HepG2 (cell line): Measurements from ENCODE around the gene PLSCR4. TPM values are rescaled to one million over a fixed set of nuclear protein-coding genes. Genes with fewer than 3 reads are reported as not detected.

Experiments
- AGO2 ChIP-seq: fragments of 200-400 bp; formaldehyde crosslinking; optimal IDR thresholded peaks from 2 replicates; pipeline ENCODE3; 2017; ENCODE audit warnings: mild to moderate bottlenecking, low read depth, low read length, moderate library complexity
- CTCF ChIP-seq: sonication (generic); formaldehyde crosslinking; IDR thresholded peaks from 2 replicates; pipeline ENCODE4 v1.5.0; 2020; ENCODE audit warnings: mild to moderate bottlenecking, missing genetic modification reagents, moderate library complexity
- ELF1 ChIP-seq: sonication (generic); formaldehyde crosslinking; IDR thresholded peaks from 2 replicates; pipeline ENCODE4 v1.4.0; 2020; ENCODE audit warnings: missing genetic modification reagents
- FOXC1 ChIP-seq: sonication (generic); formaldehyde crosslinking; IDR thresholded peaks from 2 replicates; pipeline ENCODE4 v1.8.0; 2022; ENCODE audit warnings: mild to moderate bottlenecking, missing genetic modification reagents, borderline replicate concordance
- HNRNPH1 ChIP-seq: fragments of 200-400 bp; formaldehyde crosslinking; optimal IDR thresholded peaks from 2 replicates; pipeline ENCODE3; 2017; ENCODE audit warnings: mild to moderate bottlenecking, low read depth, low read length
- KDM4B ChIP-seq: sonication (generic); formaldehyde crosslinking; IDR thresholded peaks from 2 replicates; pipeline ENCODE4 v1.4.0; 2020; ENCODE audit warnings: missing genetic modification reagents
- KDM5A ChIP-seq: fragments of 200-600 bp; sonication (generic); IDR thresholded peaks from 2 replicates; pipeline ENCODE4 v1.7.0; 2018; ENCODE audit warnings: antibody characterized with exemption, mild to moderate bottlenecking, low read length, borderline replicate concordance
- NFYB ChIP-seq: sonication (generic); formaldehyde crosslinking; IDR thresholded peaks from 2 replicates; pipeline ENCODE4 v1.4.0; 2020; ENCODE audit warnings: missing genetic modification reagents
- NRL ChIP-seq: sonication (generic); formaldehyde crosslinking; IDR thresholded peaks from 2 replicates; pipeline ENCODE4 v1.5.0; 2020; ENCODE audit warnings: missing genetic modification reagents, mild to moderate bottlenecking, moderate library complexity, borderline replicate concordance
- PHF8 ChIP-seq: sonication (generic); formaldehyde crosslinking; IDR thresholded peaks from 2 replicates; pipeline ENCODE4 v1.5.0; 2020; ENCODE audit warnings: missing genetic modification reagents
- RFX3 ChIP-seq: IDR thresholded peaks from 2 replicates; pipeline ENCODE4 v1.6.1; 2016; ENCODE audit warnings: missing biosample characterization, missing genetic modification reagents
- SAP130 ChIP-seq: IDR thresholded peaks from 2 replicates; pipeline ENCODE4 v1.6.1; 2016; ENCODE audit warnings: low read depth
- YY1 ChIP-seq: IDR thresholded peaks from 2 replicates; pipeline ENCODE4 v1.6.1; 2011; ENCODE audit warnings: low read length, low read depth, moderate library complexity, mild to moderate bottlenecking; ENCODE audit not compliant: insufficient read depth, insufficient replicate concordance
- ZNF362 ChIP-seq: sonication (generic); formaldehyde crosslinking; IDR thresholded peaks from 2 replicates; pipeline ENCODE4 v1.4.0; 2020; ENCODE audit warnings: missing genetic modification reagents, mild to moderate bottlenecking, borderline replicate concordance
- ZNF713 ChIP-seq: sonication (generic); formaldehyde crosslinking; IDR thresholded peaks from 2 replicates; pipeline ENCODE4 v1.4.0; 2020; ENCODE audit warnings: mild to moderate bottlenecking, missing genetic modification reagents
- ZNF879 ChIP-seq: sonication (generic); formaldehyde crosslinking; IDR thresholded peaks from 2 replicates; pipeline ENCODE4 v1.8.1; 2023; ENCODE audit warnings: missing genetic modification reagents
- polyA plus RNA-seq, 8 experiments: library from polyadenylated mRNA; depleted of rRNA in 3 of 8; stranded (reverse) in 7 of 8; unstranded in 1 of 8; fragments of >200 nt; fragmentation: Illumina TruSeq in 4 of 8; extraction: Trizol in 4 of 8; gene quantifications; 2 replicates each; pipeline versions ENCODE4 v1.2.1 to v1.2.3, GENCODE V29; 2011 to 2016; ENCODE audit warnings: low read depth in 4 of 8, missing spikeins in 1 of 8, mixed read lengths in 1 of 8; ENCODE audit not compliant: insufficient read depth in 1 of 8
- total RNA-seq, 5 experiments: library from RNA; depleted of rRNA; stranded (reverse); fragments of >200 nt; fragmentation: Illumina TruSeq; extraction: Trizol; gene quantifications; 2 replicates each; pipeline ENCODE4 v1.2.3, GENCODE V29; 2016; ENCODE audit warnings: low read depth in 1 of 5
- TF ChIP-seq, protein P1 (sequence below): sonication (generic); formaldehyde crosslinking; IDR thresholded peaks from 2 replicates; pipeline ENCODE4; 2020; ENCODE audit warnings: missing genetic modification reagents, mild to moderate bottlenecking, borderline replicate concordance
- TF ChIP-seq, protein P2 (sequence below): sonication (generic); formaldehyde crosslinking; conservative IDR thresholded peaks from 2 replicates; pipeline ENCODE4 v1.4.0; 2020; ENCODE audit warnings: missing genetic modification reagents
- TF ChIP-seq, protein P3 (sequence below): sonication (generic); formaldehyde crosslinking; IDR thresholded peaks from 2 replicates; pipeline ENCODE4 v1.8.0; 2023; ENCODE audit warnings: mild to moderate bottlenecking, missing genetic modification reagents

The PLSCR4 gene
- total and polyA plus RNA-seq, 2 of the 13 experiments (the other 11 are each of a cell fraction or from before 2014, with no cell fraction given), result 1.5 to 59.0 TPM

- peak; percentile 82 for TF ChIP-seq CTCF (CRISPR knock-in tag)
- TF ChIP-seq, protein P1, sequence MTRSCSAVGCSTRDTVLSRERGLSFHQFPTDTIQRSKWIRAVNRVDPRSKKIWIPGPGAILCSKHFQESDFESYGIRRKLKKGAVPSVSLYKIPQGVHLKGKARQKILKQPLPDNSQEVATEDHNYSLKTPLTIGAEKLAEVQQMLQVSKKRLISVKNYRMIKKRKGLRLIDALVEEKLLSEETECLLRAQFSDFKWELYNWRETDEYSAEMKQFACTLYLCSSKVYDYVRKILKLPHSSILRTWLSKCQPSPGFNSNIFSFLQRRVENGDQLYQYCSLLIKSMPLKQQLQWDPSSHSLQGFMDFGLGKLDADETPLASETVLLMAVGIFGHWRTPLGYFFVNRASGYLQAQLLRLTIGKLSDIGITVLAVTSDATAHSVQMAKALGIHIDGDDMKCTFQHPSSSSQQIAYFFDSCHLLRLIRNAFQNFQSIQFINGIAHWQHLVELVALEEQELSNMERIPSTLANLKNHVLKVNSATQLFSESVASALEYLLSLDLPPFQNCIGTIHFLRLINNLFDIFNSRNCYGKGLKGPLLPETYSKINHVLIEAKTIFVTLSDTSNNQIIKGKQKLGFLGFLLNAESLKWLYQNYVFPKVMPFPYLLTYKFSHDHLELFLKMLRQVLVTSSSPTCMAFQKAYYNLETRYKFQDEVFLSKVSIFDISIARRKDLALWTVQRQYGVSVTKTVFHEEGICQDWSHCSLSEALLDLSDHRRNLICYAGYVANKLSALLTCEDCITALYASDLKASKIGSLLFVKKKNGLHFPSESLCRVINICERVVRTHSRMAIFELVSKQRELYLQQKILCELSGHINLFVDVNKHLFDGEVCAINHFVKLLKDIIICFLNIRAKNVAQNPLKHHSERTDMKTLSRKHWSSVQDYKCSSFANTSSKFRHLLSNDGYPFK (CRISPR knock-in tag), result peak; percentile 43; the same call in 1 of the 2 replicates
- peak; percentile 12; the same call in 1 of the 2 replicates for TF ChIP-seq KDM5A
- TF ChIP-seq HNRNPH1, result peak; percentile 50
- TF ChIP-seq ZNF362, result peak; percentile 89; the same call in 1 of the 2 replicates
- no peak for TF ChIP-seq NFYB (CRISPR knock-in tag)
- TF ChIP-seq, protein P2, sequence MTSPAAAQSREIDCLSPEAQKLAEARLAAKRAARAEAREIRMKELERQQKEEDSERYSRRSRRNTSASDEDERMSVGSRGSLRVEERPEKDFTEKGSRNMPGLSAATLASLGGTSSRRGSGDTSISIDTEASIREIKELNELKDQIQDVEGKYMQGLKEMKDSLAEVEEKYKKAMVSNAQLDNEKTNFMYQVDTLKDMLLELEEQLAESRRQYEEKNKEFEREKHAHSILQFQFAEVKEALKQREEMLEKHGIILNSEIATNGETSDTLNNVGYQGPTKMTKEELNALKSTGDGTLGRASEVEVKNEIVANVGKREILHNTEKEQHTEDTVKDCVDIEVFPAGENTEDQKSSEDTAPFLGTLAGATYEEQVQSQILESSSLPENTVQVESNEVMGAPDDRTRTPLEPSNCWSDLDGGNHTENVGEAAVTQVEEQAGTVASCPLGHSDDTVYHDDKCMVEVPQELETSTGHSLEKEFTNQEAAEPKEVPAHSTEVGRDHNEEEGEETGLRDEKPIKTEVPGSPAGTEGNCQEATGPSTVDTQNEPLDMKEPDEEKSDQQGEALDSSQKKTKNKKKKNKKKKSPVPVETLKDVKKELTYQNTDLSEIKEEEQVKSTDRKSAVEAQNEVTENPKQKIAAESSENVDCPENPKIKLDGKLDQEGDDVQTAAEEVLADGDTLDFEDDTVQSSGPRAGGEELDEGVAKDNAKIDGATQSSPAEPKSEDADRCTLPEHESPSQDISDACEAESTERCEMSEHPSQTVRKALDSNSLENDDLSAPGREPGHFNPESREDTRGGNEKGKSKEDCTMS (CRISPR knock-in tag), result no peak
- peak; percentile 57 for TF ChIP-seq KDM4B
- TF ChIP-seq YY1, result no peak
- peak; percentile 70 for TF ChIP-seq ELF1 (CRISPR knock-in tag)
- no peak for TF ChIP-seq NRL (CRISPR knock-in tag)
- peak; percentile 87 for TF ChIP-seq SAP130
- peak; percentile 44; the same call in 1 of the 2 replicates for TF ChIP-seq PHF8 (CRISPR knock-in tag)
- no peak for TF ChIP-seq AGO2
- peak; percentile 66; the same call in 1 of the 2 replicates for TF ChIP-seq FOXC1
- TF ChIP-seq RFX3 (CRISPR knock-in tag), result peak; percentile 44; the same call in 1 of the 2 replicates
- TF ChIP-seq, protein P3, sequence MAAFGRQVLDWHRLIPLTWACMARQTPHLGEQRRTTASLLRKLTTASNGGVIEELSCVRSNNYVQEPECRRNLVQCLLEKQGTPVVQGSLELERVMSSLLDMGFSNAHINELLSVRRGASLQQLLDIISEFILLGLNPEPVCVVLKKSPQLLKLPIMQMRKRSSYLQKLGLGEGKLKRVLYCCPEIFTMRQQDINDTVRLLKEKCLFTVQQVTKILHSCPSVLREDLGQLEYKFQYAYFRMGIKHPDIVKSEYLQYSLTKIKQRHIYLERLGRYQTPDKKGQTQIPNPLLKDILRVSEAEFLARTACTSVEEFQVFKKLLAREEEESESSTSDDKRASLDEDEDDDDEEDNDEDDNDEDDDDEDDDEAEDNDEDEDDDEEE (CRISPR knock-in tag), result no peak
- no peak for TF ChIP-seq ZNF879 (CRISPR knock-in tag)
- TF ChIP-seq ZNF713 (CRISPR knock-in tag), result no peak
These were observed 28.5 kb downstream of the PLSCR4 start (continued) for GRCh38 chr3:146222204-146223046.
